Heart right ventricle (tissue), 16 donors: ENCODE results near the gene GPR25. TPM values are rescaled to one million over a fixed set of nuclear protein-coding genes. Genes with fewer than 3 reads are reported as not detected.

ENCODE experiments used
- ATAC-seq, 8 donors: fragments of 200-7000 bp; cut with Tn5 transposase; one replicate each; pipeline ENCODE4 v1.9.1; 2020; ENCODE audit warnings: mild to moderate bottlenecking in 8 of 8, moderate library complexity in 8 of 8, moderate number of reproducible peaks in 1 of 8
- DNase-seq, 2 donors: peaks; one replicate each; pipeline ENCODE4 v3.0.0-alpha.2; 2020
- H3K27ac ChIP-seq, 10 donors: fragments of 200-600 bp; sonication (generic) in 2 of 10; one replicate each; pipeline versions ENCODE4 v1.5.0 to v1.8.0; 2020 to 2022; ENCODE audit warnings: mild to moderate bottlenecking in 3 of 10
- H3K27me3 ChIP-seq, 7 donors: fragments of 200-600 bp; one replicate each; pipeline ENCODE4 v1.8.0; 2021 to 2022; ENCODE audit warnings: mild to moderate bottlenecking in 2 of 7
- H3K36me3 ChIP-seq, 9 donors: fragments of 200-600 bp; sonication (generic) in 1 of 9; one replicate each; pipeline versions ENCODE4 v1.5.0 to v1.8.0; 2020 to 2022; ENCODE audit warnings: mild to moderate bottlenecking in 2 of 9
- H3K4me1 ChIP-seq, 9 donors: fragments of 200-600 bp; sonication (generic) in 1 of 9; one replicate each; pipeline versions ENCODE4 v1.5.0 to v1.8.0; 2020 to 2022; ENCODE audit warnings: mild to moderate bottlenecking in 4 of 9
- H3K4me3 ChIP-seq, 10 donors: fragments of 200-600 bp; sonication (generic) in 2 of 10; one replicate each; pipeline versions ENCODE4 v1.5.0 to v1.8.0; 2020 to 2022; ENCODE audit warnings: mild to moderate bottlenecking in 7 of 10, moderate library complexity in 2 of 10
- H3K9me3 ChIP-seq, 11 donors: fragments of 200-600 bp in 10 of 11; sonication (generic) in 2 of 11; one replicate each; pipeline versions ENCODE4 v1.5.0 to v1.8.0; 2013 to 2022; ENCODE audit warnings: mild to moderate bottlenecking in 2 of 11, control low read depth in 1 of 11, moderate library complexity in 1 of 11
- CTCF ChIP-seq, 9 donors: fragments of 200-600 bp; sonication (generic) in 2 of 9; IDR thresholded peaks; one replicate each; pipeline versions ENCODE4 v1.5.0 to v1.8.0; 2021 to 2022; ENCODE audit warnings: antibody characterized with exemption in 9 of 9, mild to moderate bottlenecking in 5 of 9, moderate library complexity in 1 of 9
- WGBS, 2 donors: extraction: QIAGEN DNeasy Blood & Tissue Kit; methylation state at CpG; one replicate each; pipeline ENCODE4 v1.1.7; 2013; ENCODE audit warnings: inconsistent platforms in 1 of 2; 5-methylcytosine and 5-hydroxymethylcytosine counted together
- intact Hi-C, 10 donors: fragments of 100-400 bp; cut with DNase I; formaldehyde crosslinking; loops; one replicate each; pipeline versions ENCODE4 v1.11.1 to v1.14.2; 2022
- polyA plus RNA-seq, 2 donors: library from polyadenylated mRNA; stranded (reverse); fragments of 200-250 nt; gene quantifications; one replicate each; pipeline ENCODE4 v1.2.3, GENCODE V29; 2013
- total RNA-seq, 10 donors: library from RNA; stranded (reverse); fragmentation: NEBNext Ultra II Directional in 3 of 10; extraction: Animal tissue kit (Norgen Biotek cat#: 25700) in 3 of 10; gene quantifications; one replicate each; pipeline versions ENCODE4 v1.2.1 to v1.2.4, GENCODE V29; 2021 to 2023
- donor health status: Arrhythmogenic right ventricular cardiomyopathy.
- donor health status: ischemic (EF 13 %, LVEDD 7.1; RV severe dilation, severe dysfunction).
- donor health status: healthy with polysubstance abuse.
- donor health status: DM: no; HTN: yes; CAD: no.
- donor health status: DM: no; HTN: no; CAD: no.
- donor health status: ischemic (EF 25% LVEDD 6.9; RV normal size, moderate dysfunction).
- donor health status: ischemic (EF 25% LVEDD 5.7; RV mildly dilated, moderate dysfunction).
- donor health status: healthy.
- donor health status: DM: yes; HTN: yes; CAD: no.
- donor health status: Ischemic cardiomyopathy.
- donor health status: ischemic (EF 35%, LVEDD 5.7; RV mildly dilated, moderate dysfunction).
- donor health status: nonischemic (EF 11% LVEDD 7.7; RV severe dilation, severe dysfunction).
- donor health status: DM: yes; HTN: yes; CAD: no.
- donor health status: PGD.
- donor health status: ischemic (EF 29% LVEDD 5.4; RV normal size, mild dysfunction).
- donor health status: nonischemic (EF 23%, LVEDD 6.1; RV moderate dilation, normal function).

Gene GPR25
- total and polyA plus RNA-seq, 12 donors = not detected

GRCh38 chr1:200877839-200878551, 5.2 kb downstream of the GPR25 start:
- H3K36me3 ChIP-seq = no peaks in the 10 kb centered on the region
- H3K9me3 ChIP-seq = no peaks in the 10 kb centered on the region
- no peak overlapping the region for H3K27ac ChIP-seq
- TF ChIP-seq CTCF (IDR thresholded peaks at IDR 0.05) = no peak
- peaks cover 11 to 88% (median 61%) of the 10 kb centered on the region in 7 donors for H3K27me3 ChIP-seq
- H3K4me1 ChIP-seq = peaks cover 6 to 11% (median 10%) of the 10 kb centered on the region in 9 donors
- DNase-seq (no peak), ATAC-seq (no peak)
- no peak overlapping the region for H3K4me3 ChIP-seq
- intact Hi-C loops = loop anchor here in 1 of 10 donors (10.0 kb wide), 1 partner anchor 167 kb away; no protein-coding TSS in a partner anchor
- WGBS, 2 donors = 79 to 85% methylated on average over 6 of the region's 6 CpGs

GRCh38 chr1:200880212-200880611, 7.4 kb downstream of the GPR25 start:
- Histone ChIP-seq H3K4me1 (no peaks in the 10 kb centered on the region), H3K36me3 (no peaks in the 10 kb centered on the region), H3K4me3 (no peak overlapping the region), H3K9me3 (no peaks in the 10 kb centered on the region), H3K27ac (no peak overlapping the region), H3K27me3 (peaks cover 0 to 70% (median 39%) of the 10 kb centered on the region in 7 donors)
- ATAC-seq = no peak
- intact Hi-C loops = no loop called here
- 49 to 70% methylated on average over 3 of the region's 3 CpGs for WGBS, 2 donors
- DNase-seq = no peak
- TF ChIP-seq CTCF (IDR thresholded peaks at IDR 0.05) = no peak

GRCh38 chr1:200883118-200883517, 10.3 kb downstream of the GPR25 start:
- intact Hi-C loops = no loop called here
- H3K4me3 ChIP-seq = no peak overlapping the region
- H3K36me3 ChIP-seq = no peaks in the 10 kb centered on the region
- H3K27ac ChIP-seq = no peak overlapping the region
- DNase-seq = no peak
- peaks cover 0 to 70% (median 24%) of the 10 kb centered on the region in 7 donors for H3K27me3 ChIP-seq
- ATAC-seq = no peak
- H3K9me3 ChIP-seq = no peaks in the 10 kb centered on the region
- TF ChIP-seq CTCF (IDR thresholded peaks at IDR 0.05) = no peak
- WGBS, 2 donors = 77 to 92% methylated on average over 3 of the region's 3 CpGs
- peaks cover 0 to 5% (median 0%) of the 10 kb centered on the region in 9 donors for H3K4me1 ChIP-seq

GRCh38 chr1:200885623-200886402, 13.0 kb downstream of the GPR25 start:
- 93 to 97% methylated on average over 6 of the region's 6 CpGs for WGBS, 2 donors
- Histone ChIP-seq H3K9me3 (no peaks in the 10 kb centered on the region), H3K27ac (no peak overlapping the region), H3K36me3 (no peaks in the 10 kb centered on the region), H3K27me3 (peaks cover 0 to 67% (median 27%) of the 10 kb centered on the region in 7 donors), H3K4me3 (no peak overlapping the region), H3K4me1 (peaks cover 0 to 20% (median under 1%) of the 10 kb centered on the region in 9 donors)
- no peak for TF ChIP-seq CTCF (IDR thresholded peaks at IDR 0.05)
- intact Hi-C loops = no loop called here
- DNase-seq (no peak), ATAC-seq (no peak)
